GM19395 (cell line): ENCODE measurements around the gene PSMD6.

Experiments used
- ATAC-seq: cut with Tn5 transposase; IDR thresholded peaks from one replicate; pipeline ENCODE4 v1.9.1; 2021; ENCODE audit warnings: mild to moderate bottlenecking, moderate library complexity; ENCODE audit not compliant: unreplicated experiment

The PSMD6 gene

DNA sequence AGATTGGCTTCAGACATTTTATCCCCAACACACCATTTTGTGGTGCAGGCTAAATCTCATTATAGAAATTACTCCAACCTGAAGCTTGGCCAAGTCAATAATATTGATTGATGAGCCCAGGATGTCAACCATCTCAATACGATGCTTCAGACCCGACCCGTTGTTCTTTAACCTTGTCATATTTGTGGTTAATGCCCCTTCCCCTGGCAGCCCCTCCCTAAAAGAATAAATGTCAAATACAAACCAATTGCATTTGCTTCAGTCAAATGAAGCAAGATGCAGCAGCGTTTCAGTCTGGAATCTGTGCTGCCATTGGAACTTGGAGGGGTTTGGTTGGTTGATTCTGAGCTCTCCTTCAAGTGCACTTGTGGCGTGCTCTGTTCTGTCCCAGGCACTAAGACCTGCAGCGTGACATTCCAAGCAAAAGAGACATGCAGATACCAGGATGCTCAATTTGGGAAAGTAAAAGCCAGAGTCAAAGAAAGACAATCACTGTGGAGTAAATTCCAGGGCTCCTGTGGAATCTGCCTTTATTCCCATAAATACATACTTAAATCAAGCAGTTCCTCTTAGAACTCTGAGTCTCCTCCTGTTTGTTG lies 23.8 kb upstream of the PSMD6 start:
- ATAC-seq: no peak

DNA sequence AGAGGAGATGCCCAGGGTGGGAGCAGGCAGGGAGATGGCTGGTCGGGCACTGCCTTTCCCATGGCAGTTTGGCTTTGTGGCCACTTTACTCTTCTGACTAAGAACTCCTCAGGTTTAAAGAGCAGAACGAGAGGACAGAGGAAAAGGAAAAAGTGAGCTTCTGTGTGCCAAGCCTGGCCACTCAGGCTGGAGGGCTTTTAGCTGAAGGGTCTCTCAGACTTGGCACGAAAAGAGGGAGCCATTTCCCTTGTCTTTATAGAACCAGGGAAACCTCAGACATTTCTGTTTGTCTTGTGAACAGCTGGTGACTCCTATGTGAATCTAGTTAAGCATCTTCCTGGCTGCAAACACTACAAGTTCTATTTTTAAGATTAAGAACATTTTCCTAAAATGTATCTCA lies 23.3 kb upstream of the PSMD6 start:
- ATAC-seq: no peak

DNA sequence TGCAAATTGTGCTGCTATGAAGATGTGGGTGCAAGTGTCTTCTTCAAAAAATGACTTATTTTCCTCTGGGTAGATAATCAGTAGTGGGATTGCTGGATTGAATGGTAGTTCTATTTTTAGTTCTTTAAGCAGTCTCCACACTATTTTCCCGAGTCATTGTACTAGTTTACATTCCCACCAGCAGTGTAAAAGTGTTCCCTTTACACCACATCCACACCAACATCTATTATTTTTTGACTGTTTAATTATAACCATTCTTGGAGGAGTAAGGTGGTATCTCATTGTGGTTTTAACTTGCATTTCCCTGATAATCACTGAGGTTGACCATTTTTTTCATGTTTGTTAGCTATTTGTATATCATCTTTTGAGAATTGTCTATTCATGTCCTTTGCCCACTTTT lies 19.7 kb upstream of the PSMD6 start:
- ATAC-seq: no peak

DNA sequence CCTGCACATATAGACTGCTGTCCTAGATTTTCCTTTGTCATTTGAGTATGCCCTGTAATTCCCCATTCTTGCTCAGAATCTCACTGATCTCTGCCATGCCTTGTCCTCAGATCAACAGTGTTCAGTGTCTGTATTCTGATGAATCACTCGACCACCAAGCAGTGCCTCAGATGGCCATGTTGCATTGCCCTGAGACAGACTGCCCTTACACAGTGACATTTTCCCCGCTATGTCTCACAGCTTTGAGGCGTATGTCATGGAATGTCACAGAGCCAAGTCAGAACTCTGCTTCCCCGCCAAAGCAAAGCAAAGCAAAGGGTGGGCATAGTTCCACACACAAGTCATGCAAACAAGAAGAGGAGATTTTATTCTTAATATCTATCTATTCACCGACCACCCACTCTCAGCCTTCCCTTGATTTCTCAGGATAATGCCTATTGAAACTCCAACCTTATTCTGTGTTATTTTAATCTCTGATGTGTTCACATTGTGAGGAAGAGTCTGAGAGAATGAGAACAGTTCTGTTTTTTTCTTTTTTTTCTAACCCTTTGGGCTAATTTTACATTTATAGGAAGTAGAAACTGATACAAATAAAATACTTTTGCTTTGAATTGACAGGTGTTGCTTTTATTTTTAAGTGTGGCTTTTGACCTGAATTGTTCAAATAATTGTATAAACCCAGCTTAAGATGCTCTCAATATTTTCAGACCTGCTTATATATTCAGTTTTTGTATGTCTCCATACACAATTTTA lies 16.9 kb upstream of the PSMD6 start:
- ATAC-seq: no peak

DNA sequence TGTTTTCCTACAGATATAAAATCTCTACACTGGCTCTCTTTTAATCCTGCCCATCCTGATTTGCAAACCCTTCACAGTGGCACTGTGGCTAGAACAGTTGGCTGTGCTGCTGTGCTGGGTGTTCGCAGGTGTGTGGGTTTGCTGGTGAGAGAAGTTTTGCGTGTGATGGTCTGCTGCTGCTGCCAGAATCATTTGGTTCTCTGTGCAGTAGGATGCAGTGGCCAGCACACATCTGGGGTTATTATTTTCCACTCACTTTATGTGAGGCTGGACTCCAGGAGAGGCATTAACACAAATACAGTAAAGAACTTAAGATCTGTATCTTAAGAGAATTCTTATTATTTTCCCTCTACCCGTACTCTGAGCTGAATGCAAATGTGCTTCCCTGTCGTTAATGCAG lies 16.0 kb upstream of the PSMD6 start:
- ATAC-seq: no peak

DNA sequence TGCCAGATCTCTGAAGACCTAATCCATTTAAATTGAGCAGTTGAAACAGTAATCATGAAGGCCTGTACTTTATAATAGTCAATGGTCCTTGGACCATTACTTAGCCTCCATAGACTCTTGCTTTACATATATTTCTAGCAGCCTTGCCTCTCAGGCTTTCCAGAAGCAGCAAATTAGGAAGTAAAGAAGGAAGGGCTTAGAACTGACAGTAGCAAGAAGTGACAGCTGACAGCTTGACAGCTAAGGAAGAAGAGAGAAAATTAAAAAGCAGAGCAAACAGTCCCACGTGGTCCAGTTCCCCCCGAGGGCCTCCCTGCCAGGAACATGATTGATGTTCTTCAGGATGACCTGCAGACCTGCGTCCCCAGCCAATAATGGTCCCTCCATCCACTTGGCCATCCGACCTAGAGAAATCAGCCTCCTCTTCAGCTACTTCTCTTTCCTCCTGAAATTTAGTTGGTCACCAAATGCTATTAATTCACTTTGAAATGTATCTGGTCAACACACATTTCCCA lies 15.0 kb upstream of the PSMD6 start:
- ATAC-seq: no peak

DNA sequence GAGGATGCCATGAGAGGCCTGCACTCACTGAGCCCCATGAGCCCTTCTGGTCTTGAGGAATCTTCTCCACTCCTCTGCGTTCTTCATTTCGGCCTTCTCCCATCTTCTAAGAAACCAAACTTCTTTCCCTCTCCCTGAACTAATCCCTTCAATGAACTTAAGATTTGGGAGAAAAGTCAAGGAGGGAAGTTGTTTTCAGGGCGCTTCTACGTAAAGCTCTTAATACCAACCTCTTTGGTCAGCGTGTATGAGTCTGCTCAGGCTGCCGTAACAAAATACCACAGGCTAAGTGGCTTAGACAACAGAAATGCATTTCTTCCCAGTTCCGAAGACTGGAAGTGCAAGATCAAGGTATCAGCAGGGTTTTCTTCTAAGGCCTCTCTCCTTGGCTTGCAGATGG lies 13.8 kb upstream of the PSMD6 start:
- ATAC-seq: no peak

DNA sequence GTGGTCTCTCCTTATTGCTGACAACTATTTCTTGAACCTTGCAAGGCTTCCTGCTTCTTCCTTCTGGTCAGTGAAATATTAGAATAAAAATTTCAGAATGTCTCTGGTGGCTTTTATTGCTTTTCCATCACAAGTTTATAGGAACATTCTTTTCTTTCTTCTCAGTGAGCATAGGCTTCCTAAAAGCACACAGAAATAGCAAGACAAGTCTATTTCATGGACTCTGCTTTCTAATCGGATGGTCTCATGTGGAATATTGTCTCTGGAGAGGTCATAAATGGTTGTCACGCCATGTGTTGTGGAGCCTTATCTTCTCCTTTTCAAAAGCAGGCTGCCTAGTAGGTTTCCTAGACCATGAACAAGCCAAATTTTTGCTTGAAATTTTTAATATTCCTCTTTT lies 9.8 kb upstream of the PSMD6 start:
- no peak for ATAC-seq

DNA sequence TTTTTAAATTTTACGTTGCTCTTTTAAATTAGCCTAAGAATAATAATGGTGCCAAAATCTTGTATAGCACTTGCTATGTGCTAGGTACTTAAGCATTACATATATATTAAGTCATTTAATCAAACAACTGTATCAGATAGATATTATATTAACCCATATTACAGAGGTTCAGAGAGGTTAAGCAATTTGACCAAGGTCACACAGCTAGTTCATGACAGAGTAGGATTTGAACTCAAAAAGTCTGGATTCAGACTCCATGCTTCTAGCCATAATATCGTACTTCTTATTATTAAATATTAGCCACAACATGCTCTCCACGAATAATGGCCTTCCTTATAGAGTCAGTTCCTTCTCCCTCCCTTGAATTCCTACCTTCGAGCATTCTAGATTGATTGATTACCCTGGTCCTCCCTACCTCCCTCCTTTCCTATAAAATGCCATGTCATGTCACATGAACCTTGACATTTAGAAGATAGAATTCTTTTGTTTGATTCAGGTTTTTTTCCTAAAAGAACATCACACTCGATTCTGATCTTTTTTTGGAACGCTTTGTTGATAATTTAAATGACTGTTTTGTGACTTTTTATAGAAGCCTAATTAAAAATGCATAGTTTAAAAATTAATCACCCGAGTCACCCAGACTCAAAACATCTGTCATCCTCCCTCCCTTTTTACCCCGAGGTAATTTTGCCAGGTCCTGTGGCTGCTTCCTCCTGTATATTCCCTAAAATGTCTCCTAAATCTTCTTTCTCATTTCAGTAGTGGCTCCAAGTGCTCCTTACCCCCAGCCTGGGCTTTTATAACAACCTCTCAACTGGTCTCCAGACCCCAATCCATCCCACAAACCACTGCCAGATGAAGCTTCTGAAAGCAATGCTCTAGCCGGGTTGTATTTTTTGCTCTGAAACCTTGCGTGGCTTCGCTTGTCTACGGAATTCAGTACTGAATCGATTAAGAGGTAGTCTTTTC lies 8.5 kb upstream of the PSMD6 start:
- ATAC-seq: no peak

DNA sequence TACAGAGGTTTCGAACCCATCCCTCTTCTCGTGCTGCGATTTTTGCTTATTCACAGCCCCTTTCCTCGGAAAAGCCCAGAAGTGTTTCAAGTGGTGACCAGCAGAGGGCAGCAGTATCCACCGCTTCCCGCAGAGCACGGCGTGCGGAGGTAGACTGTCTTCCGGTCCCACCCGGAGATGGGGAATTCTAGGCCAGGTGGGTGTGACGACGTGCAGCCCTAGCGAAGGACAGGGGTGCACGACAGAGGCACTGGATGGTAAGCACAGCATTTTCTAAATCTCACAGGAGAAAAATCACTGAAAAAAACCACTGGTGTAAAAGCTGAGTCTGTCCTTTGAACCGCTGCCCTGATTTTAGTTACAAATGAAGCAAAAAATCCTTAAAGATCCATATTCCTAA lies 7.4 kb upstream of the PSMD6 start:
- peak; percentile 97 for ATAC-seq

DNA sequence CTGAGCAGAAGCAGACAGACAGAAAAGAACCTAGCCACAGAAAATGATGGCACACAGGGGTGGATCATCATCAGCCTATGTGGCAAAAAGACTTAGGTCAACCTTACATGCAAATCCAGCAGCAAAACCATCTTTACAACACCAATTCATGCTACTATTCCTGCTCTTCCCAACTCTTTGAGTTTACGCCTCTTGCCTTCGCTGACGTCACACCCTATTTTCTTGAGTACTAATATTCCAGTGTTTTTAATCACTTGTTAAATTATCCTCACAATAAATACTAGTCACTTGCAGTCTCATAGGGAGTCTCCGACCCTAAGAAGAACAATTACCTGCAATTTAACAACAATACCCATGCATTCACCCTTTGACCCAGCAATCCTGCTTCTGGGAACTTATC lies 6.0 kb upstream of the PSMD6 start:
- no peak for ATAC-seq

DNA sequence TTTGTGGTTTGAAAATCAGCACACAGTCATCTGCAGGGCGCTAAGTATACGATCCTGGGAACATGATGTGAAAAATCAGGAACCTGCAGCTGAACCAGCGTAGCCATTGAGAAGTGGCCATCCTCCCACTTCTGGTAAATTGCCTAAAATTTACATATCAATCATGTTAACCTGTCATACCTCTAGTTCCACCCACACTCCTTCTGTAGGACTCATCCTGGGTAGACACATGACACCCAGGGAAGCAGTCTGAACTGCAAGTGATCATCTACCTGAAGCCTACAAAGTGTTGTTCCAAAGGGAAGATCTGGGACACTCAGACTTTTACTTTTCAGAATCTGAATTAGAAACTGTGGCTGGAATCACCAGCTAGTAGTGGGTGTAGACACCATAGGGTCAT lies 5.5 kb upstream of the PSMD6 start:
- ATAC-seq: no peak

DNA sequence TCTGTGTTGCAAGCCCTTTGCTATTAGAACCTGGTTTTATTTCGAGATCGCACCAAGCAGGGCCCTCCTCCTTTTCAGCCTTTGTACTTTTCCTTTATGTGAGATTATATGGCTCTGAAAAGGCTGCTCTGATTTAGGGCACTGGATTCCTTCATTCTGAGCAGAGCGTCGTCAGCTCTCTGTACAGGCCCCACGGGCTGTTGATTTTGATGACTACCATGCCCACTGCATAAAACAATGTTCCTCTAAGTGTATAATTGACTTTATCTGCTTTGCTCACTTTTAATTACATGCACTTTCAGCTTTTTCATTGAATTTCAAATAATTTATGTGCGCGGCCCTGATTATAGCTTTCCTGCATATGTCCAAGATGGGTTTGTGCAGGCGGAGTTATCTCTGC lies 4.4 kb upstream of the PSMD6 start:
- no peak for ATAC-seq

DNA sequence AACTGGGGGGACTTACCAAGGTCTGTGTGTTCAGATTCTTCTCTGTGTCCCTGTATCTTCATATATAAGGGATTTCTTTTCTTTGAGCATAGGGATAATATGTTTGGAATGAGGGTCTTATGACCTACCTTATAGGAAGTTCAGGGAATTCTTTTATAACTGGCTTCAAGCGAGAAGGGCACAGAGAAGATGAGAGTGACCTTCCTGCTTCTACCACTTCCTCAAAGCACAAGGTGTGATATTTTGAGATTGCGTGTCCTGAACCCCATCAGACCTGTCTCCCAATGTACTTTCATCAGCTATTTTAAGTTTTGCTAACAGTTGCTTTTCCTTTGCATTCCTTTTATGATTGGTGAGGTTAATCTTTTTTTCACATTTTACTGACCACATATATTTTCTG lies 3.1 kb upstream of the PSMD6 start:
- ATAC-seq: no peak

DNA sequence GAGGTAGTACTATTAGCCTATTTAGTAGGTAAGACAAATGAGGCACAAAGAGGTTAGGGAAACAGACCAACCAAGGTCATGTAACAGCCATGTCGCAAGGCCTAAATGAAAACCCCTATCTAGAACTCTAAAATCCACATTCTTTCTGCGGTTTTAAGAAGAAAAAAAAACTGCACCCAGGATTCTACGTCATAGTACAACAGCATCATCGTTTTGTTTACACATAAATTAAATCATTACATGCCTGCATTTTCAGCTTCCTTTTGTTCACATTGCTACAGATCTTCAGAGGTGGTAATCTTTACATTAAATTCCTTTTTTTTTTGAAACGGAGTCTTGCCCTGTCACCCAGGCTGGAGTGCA lies 548 bp upstream of the PSMD6 start:
- no peak for ATAC-seq

DNA sequence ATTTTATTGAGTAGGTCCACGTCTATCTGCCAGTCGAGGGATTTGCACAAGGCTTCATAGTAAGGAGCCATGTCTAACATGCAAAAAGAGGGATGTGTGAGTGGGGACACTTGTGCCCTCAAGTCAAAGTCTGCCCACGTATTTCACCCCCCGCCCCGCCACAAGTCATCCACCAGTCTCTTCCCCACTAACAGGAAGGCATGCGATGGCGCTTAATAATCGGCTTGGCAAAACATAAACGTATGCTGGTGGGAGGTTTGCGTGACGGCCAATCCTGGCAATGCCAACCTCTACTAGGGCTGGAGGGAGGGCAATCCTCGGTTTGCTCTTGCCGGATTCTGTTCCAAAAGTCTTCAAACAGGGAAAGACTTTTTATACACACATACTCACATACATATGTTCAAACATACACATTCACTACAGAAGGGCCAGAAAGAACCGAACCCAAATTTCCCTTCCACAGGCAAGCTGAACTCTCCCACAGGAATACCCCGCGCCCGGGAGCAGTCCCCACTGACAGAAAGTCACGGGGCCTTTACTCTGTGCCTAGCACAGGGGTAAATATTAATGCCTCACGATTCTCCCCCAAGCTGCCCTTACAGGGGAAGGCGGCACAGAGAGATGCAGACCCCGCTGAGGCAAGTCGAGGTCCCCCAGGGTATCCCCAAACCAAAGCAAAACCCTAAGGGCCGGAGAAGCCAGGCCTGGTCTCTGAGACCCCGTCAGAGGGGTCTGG lies 675 bp downstream of the PSMD6 start:
- peak; percentile 27 for ATAC-seq

DNA sequence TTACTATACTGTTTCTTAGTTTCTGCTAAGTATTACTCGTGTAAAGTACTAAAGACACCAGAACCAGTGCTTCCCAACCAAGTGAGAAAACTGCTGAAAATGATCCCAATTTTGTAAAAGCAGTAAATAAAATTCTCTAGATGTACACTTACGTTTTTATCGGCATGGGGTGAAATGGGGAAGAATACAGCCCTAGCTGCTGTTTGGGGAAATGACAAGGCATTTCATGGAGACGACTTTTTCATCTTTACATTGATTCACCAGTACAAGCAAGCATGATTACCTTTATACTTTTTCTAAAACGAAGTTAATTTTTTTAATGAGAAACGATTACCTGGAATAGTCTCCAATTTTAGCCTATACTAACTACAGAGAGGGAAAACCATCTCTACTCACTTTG lies 1.4 kb downstream of the PSMD6 start:
- no peak for ATAC-seq

DNA sequence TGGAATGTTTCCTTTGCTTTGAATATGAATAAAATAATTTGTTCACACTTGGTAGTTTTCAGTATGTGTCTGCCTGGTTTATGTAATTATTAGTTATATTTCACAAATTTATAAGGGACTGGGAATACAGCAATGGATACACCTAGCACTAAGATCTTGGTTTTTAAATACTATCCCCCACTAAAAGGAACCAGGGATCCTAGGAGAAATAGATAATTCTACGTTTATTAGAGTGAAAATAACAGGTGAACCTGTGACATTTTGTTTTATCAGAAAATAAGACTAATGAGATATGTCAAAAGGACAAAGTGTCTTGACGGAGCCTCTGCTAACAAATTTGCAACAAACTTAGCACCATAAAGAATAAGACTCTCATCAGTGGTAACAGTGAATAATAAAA lies 3.4 kb downstream of the PSMD6 start:
- no peak for ATAC-seq

DNA sequence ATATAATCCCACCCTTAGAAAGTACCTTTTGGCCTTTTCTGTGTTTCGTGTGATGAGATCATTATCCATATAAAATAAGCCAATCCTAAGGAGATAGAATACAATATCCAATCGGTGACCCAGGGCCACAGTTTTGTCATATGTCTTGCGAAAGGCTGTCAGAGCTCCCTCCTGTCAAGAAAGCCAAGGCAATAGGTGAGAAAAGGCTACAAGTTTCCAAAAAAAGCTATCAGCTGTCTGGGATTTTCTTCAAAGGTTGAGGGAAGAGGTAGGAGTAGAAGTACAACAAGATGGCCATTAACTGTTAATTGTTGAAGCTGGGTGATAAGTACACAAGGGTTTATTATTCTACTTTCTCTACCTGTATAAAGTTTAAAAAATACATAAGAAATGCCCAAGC lies 4.0 kb downstream of the PSMD6 start:
- no peak for ATAC-seq

DNA sequence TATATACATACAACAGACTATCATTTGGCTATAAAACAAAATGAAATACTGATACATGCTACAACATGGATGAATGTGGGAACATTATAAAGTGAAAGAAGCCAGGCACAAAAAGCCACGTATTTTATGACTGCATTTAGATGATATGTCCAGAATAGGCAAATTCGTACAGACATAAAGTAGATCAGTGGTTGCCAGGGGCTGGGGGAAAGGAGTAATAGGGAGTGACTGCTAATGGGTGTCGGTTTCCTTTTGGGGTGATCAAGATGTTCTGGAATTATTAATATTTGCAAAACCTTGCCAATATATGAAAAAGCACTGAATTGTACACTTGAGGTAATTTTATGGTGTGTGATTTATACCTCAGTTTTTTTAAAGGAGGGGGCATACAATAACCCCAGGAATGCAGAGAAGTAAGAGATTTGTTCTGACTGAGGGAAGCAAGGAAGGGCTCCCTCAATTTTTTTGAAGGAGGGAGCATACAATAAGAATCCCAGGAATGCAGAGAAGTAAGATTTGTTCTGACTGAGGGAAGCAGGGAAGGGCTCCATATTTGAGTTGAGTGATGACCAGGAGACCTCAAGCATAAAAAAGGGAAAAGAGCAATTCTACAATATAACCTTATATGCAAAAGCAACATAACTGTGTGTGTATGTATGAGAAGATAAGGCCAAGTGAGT lies 6.2 kb downstream of the PSMD6 start:
- ATAC-seq: no peak
